ENCODE data around the gene FSD1. TPM values are rescaled to one million over a fixed set of nuclear protein-coding genes. Genes with fewer than 3 reads are reported as not detected.

The FSD1 gene
- total and polyA plus RNA-seq, 9 of the 15 experiments (the other 6 are each of a cell fraction or from before 2014, with no cell fraction given), result 0.11 to 1.9 (median 0.94) TPM; not detected in 1

DNA sequence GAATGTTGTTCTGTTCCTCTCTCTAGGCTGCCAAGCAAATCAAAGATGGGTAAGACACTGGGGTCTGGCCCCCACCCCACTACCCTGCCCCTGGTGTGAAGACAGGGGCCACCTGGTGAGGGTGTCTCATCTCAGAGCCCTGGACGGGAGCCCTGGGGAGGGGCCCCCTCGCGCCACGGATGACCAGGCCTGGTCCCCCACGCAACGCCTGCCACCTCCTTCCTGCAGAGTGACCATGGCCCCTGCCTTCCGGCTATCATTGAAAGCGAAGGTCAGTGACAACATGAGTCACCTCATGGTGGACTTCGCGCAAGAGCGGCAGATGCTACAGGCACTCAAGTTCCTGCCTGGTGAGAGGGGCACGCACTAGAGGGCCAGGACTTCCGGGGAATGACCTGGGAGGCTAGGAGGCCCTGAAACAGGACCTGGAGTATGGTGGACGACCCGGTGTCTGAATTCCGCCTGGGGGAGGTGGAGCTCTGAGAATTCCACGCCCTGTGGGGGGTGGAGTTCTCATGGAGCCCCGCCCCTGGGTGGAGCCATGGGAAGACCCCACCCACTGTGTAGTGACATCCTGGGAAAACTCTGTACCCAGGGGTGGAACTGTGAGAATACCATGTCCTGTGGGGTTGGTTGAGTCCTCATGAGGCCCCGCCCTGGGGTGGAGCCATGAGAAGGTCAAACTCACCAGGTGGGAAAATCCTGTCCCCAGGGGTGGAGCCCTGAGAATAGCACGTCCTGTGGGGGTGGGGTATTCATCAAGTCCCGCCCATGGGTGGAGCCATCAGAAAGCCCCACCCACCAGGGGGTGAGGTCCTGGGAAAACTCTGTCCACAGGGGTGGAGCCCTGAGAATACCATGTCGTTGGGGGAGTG, 6.1 kb downstream of the FSD1 start (continued):
- TF ChIP-seq, protein P1, sequence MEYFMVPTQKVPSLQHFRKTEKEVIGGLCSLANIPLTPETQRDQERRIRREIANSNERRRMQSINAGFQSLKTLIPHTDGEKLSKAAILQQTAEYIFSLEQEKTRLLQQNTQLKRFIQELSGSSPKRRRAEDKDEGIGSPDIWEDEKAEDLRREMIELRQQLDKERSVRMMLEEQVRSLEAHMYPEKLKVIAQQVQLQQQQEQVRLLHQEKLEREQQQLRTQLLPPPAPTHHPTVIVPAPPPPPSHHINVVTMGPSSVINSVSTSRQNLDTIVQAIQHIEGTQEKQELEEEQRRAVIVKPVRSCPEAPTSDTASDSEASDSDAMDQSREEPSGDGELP (CRISPR knock-in tag; IDR thresholded peaks at IDR 0.05; ENCODE audit: borderline replicate concordance), result peak; percentile 69; the same call in 1 of the 2 replicates
- TF ChIP-seq, protein P2, sequence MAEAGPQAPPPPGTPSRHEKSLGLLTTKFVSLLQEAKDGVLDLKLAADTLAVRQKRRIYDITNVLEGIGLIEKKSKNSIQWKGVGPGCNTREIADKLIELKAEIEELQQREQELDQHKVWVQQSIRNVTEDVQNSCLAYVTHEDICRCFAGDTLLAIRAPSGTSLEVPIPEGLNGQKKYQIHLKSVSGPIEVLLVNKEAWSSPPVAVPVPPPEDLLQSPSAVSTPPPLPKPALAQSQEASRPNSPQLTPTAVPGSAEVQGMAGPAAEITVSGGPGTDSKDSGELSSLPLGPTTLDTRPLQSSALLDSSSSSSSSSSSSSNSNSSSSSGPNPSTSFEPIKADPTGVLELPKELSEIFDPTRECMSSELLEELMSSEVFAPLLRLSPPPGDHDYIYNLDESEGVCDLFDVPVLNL (CRISPR knock-in tag; IDR thresholded peaks at IDR 0.05; ENCODE audit: low read depth), result no peak
- TF ChIP-seq CREB1 (IDR thresholded peaks at IDR 0.05), result no peak
- TF ChIP-seq CREB1 (CRISPR knock-in tag; IDR thresholded peaks at IDR 0.05), result 0 out of 2 replicates have a peak, but pooled peaks have one; percentile 19
- TF ChIP-seq NCOA1 (IDR thresholded peaks at IDR 0.05; ENCODE audit: low read depth), result no peak
- no peak for TF ChIP-seq ZNF830 (CRISPR knock-in tag; IDR thresholded peaks at IDR 0.05)
- TF ChIP-seq ZC3H4 (CRISPR knock-in tag; IDR thresholded peaks at IDR 0.05; ENCODE audit: borderline replicate concordance), result no peak
- TF ChIP-seq BMI1 (IDR thresholded peaks at IDR 0.05; ENCODE audit: low read length), result no peak
- TF ChIP-seq, protein P3, sequence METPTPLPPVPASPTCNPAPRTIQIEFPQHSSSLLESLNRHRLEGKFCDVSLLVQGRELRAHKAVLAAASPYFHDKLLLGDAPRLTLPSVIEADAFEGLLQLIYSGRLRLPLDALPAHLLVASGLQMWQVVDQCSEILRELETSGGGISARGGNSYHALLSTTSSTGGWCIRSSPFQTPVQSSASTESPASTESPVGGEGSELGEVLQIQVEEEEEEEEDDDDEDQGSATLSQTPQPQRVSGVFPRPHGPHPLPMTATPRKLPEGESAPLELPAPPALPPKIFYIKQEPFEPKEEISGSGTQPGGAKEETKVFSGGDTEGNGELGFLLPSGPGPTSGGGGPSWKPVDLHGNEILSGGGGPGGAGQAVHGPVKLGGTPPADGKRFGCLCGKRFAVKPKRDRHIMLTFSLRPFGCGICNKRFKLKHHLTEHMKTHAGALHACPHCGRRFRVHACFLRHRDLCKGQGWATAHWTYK (CRISPR knock-in tag; IDR thresholded peaks at IDR 0.05), result no peak
- no peak for TF ChIP-seq POLR3A (IDR thresholded peaks at IDR 0.05; ENCODE audit: borderline replicate concordance, extremely low read depth, insufficient read depth, insufficient read length)
- peak; percentile 58 for TF ChIP-seq TBP (optimal IDR thresholded peaks at IDR 0.05; ENCODE audit: low read depth, low read length)
- TF ChIP-seq RBM39 (optimal IDR thresholded peaks at IDR 0.05; ENCODE audit: low read depth, low read length), result no peak
- no peak for TF ChIP-seq GTF2A2 (tag; IDR thresholded peaks at IDR 0.05)
- TF ChIP-seq CEBPG (CRISPR knock-in tag; IDR thresholded peaks at IDR 0.05), result 0 out of 2 replicates have a peak, but pooled peaks have one; percentile 35
- TF ChIP-seq CEBPG (tag; conservative IDR thresholded peaks at IDR 0.05 in 1 of 2, IDR thresholded peaks at IDR 0.05 in 1 of 2), result no peak
- TF ChIP-seq GABPB1 (CRISPR knock-in tag; IDR thresholded peaks at IDR 0.05), result peak; percentile 26; the same call in 1 of the 2 replicates
- no peak for TF ChIP-seq SRSF3 (IDR thresholded peaks at IDR 0.05; ENCODE audit: insufficient read depth, low read length)
- TF ChIP-seq BHLHE40 (IDR thresholded peaks at IDR 0.05; ENCODE audit: low read length), result no peak
- TF ChIP-seq, protein P4, sequence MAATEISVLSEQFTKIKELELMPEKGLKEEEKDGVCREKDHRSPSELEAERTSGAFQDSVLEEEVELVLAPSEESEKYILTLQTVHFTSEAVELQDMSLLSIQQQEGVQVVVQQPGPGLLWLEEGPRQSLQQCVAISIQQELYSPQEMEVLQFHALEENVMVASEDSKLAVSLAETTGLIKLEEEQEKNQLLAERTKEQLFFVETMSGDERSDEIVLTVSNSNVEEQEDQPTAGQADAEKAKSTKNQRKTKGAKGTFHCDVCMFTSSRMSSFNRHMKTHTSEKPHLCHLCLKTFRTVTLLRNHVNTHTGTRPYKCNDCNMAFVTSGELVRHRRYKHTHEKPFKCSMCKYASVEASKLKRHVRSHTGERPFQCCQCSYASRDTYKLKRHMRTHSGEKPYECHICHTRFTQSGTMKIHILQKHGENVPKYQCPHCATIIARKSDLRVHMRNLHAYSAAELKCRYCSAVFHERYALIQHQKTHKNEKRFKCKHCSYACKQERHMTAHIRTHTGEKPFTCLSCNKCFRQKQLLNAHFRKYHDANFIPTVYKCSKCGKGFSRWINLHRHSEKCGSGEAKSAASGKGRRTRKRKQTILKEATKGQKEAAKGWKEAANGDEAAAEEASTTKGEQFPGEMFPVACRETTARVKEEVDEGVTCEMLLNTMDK (IDR thresholded peaks at IDR 0.05; ENCODE audit: borderline replicate concordance, insufficient read depth, low read depth, low read length, poor library complexity, severe bottlenecking), result no peak
- TF ChIP-seq CHCHD3 (CRISPR knock-in tag; IDR thresholded peaks at IDR 0.05), result no peak
- no peak for TF ChIP-seq ZFP1 (CRISPR knock-in tag; IDR thresholded peaks at IDR 0.05)
- TF ChIP-seq SRSF1 (IDR thresholded peaks at IDR 0.05; ENCODE audit: low read depth, low read length), result no peak
- peak; percentile 88 for TF ChIP-seq FOSL1 (tag; conservative IDR thresholded peaks at IDR 0.05)
